NCI-H2227 treated with DMSO at 0.1 percent for 48 hours (cell line): ENCODE measurements around the gene GAS2L1.

Experiments
- DNase-seq: peaks from one replicate; lab custom pipeline; 2025; lab: John Stamatoyannopoulos, UW

GAS2L1 gene

GRCh38 chr22:29309332-29310064 lies 3.0 kb downstream of the GAS2L1 start:
- no peak for DNase-seq

GRCh38 chr22:29310065-29310862 lies 3.8 kb downstream of the GAS2L1 start:
- DNase-seq, result no peak

GRCh38 chr22:29310863-29311339 lies 4.5 kb downstream of the GAS2L1 start:
- DNase-seq, result peak; percentile 23

GRCh38 chr22:29311464-29312217 lies 5.2 kb downstream of the GAS2L1 start:
- DNase-seq, result no peak

GRCh38 chr22:29312218-29313125 lies 6.0 kb downstream of the GAS2L1 start:
- no peak for DNase-seq

GRCh38 chr22:29313126-29313575 lies 6.7 kb downstream of the GAS2L1 start:
- no peak for DNase-seq

- no peak for DNase-seq
Measured at GRCh38 chr22:29313576-29314466, 7.4 kb downstream of the GAS2L1 start.

- no peak for DNase-seq
Measured at GRCh38 chr22:29314537-29315285, 8.3 kb downstream of the GAS2L1 start.

- DNase-seq, result no peak
Measured at GRCh38 chr22:29315286-29316140, 9.1 kb downstream of the GAS2L1 start, which contains the start of gene RASL10A. Gene RASL10A, minus strand, starts transcription at chr22:29315697. Its CDS starts 451 bp downstream, at chr22:29315246.

GRCh38 chr22:29316141-29316828 lies 9.8 kb downstream of the GAS2L1 start:
- no peak for DNase-seq

GRCh38 chr22:29317827-29318454 lies 11.5 kb downstream of the GAS2L1 start:
- DNase-seq, result no peak

- DNase-seq, result no peak
Measured at GRCh38 chr22:29319072-29319471, 12.6 kb downstream of the GAS2L1 start.

- no peak for DNase-seq
Measured at GRCh38 chr22:29320546-29320945, 14.1 kb downstream of the GAS2L1 start.

GRCh38 chr22:29323641-29324040 lies 17.2 kb downstream of the GAS2L1 start:
- no peak for DNase-seq

- no peak for DNase-seq
Measured at GRCh38 chr22:29325356-29325755, 18.9 kb downstream of the GAS2L1 start.

GRCh38 chr22:29325785-29326315 lies 19.4 kb downstream of the GAS2L1 start:
- no peak for DNase-seq

GRCh38 chr22:29326481-29326880 lies 20.0 kb downstream of the GAS2L1 start:
- DNase-seq, result no peak
